SK-N-SH (cell line): Measurements from ENCODE around the gene CDKN2B-AS1. TPM values are rescaled to one million over a fixed set of nuclear protein-coding genes. Genes with fewer than 3 reads are reported as not detected.
A peak's percentile ranks its signal among the peaks of the same experiment; 100 is the strongest.

ENCODE experiments used
- CTCF ChIA-PET: fragments of 300-600, 350-600 bp; formaldehyde crosslinking; extraction: SDS; loops from one replicate; lab custom pipeline; 2021; lab: Yijun Ruan, JAX
- POLR2A ChIA-PET: fragments of 350-600 bp; sonication (Branson Sonifier 250); formaldehyde crosslinking; extraction: SDS; loops from one replicate; lab custom pipeline; 2020; ENCODE audit warnings: antibody characterized with exemption, inconsistent platforms; lab: Yijun Ruan, JAX
- DNase-seq: peaks from one replicate; pipeline ENCODE4 v3.0.0; 2012
- H2AFZ ChIP-seq: fragments of 200-600 bp; sonication (generic); 2 replicates; pipeline ENCODE4 v1.8.1; 2016; ENCODE audit warnings: antibody characterized with exemption, mild to moderate bottlenecking, low read depth
- H3F3A ChIP-seq: fragments of 200-600 bp; sonication (generic); replicated peaks from 2 replicates; pipeline ENCODE3; 2016; ENCODE audit warnings: antibody characterized with exemption, mild to moderate bottlenecking; ENCODE audit not compliant: insufficient read depth
- H3K27ac ChIP-seq, 2 experiments: fragments of 200-500 bp in 1 of 2; fragments of 200-600 bp in 1 of 2; sonication (Bioruptor generic) in 1 of 2; sonication (generic), shearing (Covaris generic) in 1 of 2; 2 replicates each; pipeline versions ENCODE4 v1.5.1 to v1.6.1; 2014 to 2016; ENCODE audit warnings: low read depth in 2 of 2, inconsistent platforms in 1 of 2, low read length in 1 of 2, mild to moderate bottlenecking in 1 of 2, mixed read lengths in 1 of 2
- H3K27me3 ChIP-seq: fragments of 200-600 bp; sonication (generic), shearing (Covaris generic); 2 replicates; pipeline ENCODE4 v1.6.1; 2016; ENCODE audit warnings: mixed run types; ENCODE audit not compliant: insufficient read depth
- H3K36me3 ChIP-seq, 2 experiments: fragments of 200-500 bp in 1 of 2; fragments of 200-600 bp in 1 of 2; sonication (Bioruptor generic) in 1 of 2; sonication (generic) in 1 of 2; replicated peaks in 1 of 2; 2 replicates each; pipeline versions ENCODE3 to v1.5.1; 2014 to 2016; ENCODE audit warnings: low read length in 1 of 2, mild to moderate bottlenecking in 1 of 2; ENCODE audit not compliant: insufficient read depth in 2 of 2, control insufficient read depth in 1 of 2
- H3K4me1 ChIP-seq, 2 experiments: fragments of 200-500 bp in 1 of 2; fragments of 200-600 bp in 1 of 2; sonication (Bioruptor generic) in 1 of 2; sonication (generic), shearing (Covaris generic) in 1 of 2; 2 replicates each; pipeline versions ENCODE4 v1.5.1 to v1.6.1; 2014 to 2016; ENCODE audit warnings: low read depth in 1 of 2, low read length in 1 of 2, mixed run types in 1 of 2; ENCODE audit not compliant: insufficient read depth in 2 of 2, control insufficient read depth in 1 of 2
- H3K4me2 ChIP-seq: fragments of 200-600 bp; sonication (generic), shearing (Covaris generic); 2 replicates; pipeline ENCODE4 v1.6.1; 2017; ENCODE audit warnings: mixed run types
- H3K4me3 ChIP-seq, 2 experiments: fragments of 200-500 bp in 1 of 2; fragments of 200-600 bp in 1 of 2; sonication (Bioruptor generic) in 1 of 2; sonication (generic), shearing (Covaris generic) in 1 of 2; 2 replicates each; pipeline versions ENCODE4 v1.5.1 to v1.8.1; 2014 to 2016; ENCODE audit warnings: low read depth in 2 of 2, inconsistent platforms in 1 of 2, low read length in 1 of 2, mild to moderate bottlenecking in 1 of 2, mixed read lengths in 1 of 2, moderate library complexity in 1 of 2
- H3K79me2 ChIP-seq: fragments of 200-600 bp; sonication (generic); 2 replicates; pipeline ENCODE4 v1.8.1; 2017; ENCODE audit warnings: mild to moderate bottlenecking; ENCODE audit not compliant: insufficient read depth
- H3K9ac ChIP-seq: fragments of 200-600 bp; sonication (generic); 2 replicates; pipeline ENCODE4 v1.6.1; 2017; ENCODE audit warnings: mixed run types
- H3K9me2 ChIP-seq: fragments of 200-600 bp; sonication (generic); 2 replicates; pipeline ENCODE4 v1.6.1; 2017; ENCODE audit warnings: mixed run types
- H3K9me3 ChIP-seq: fragments of 200-600 bp; sonication (generic); 2 replicates; pipeline ENCODE4 v1.6.1; 2017; ENCODE audit warnings: mixed run types, mild to moderate bottlenecking, moderate library complexity
- H4K20me1 ChIP-seq: fragments of 200-600 bp; sonication (generic); 2 replicates; pipeline ENCODE4 v1.6.1; 2017; ENCODE audit warnings: mild to moderate bottlenecking, mixed run types; ENCODE audit not compliant: insufficient read depth
- CHD2 ChIP-seq: fragments of 150-350 bp; IDR thresholded peaks from 2 replicates; pipeline ENCODE4 v1.6.1; 2018; ENCODE audit warnings: low read length; ENCODE audit not compliant: partially characterized antibody
- ELF1 ChIP-seq: IDR thresholded peaks from 2 replicates; pipeline ENCODE4 v1.4.0; 2012
- EP300 ChIP-seq, 2 experiments: IDR thresholded peaks; 2 replicates each; pipeline versions ENCODE4 v1.4.0 to v1.6.1; 2012; ENCODE audit warnings: borderline replicate concordance in 1 of 2, low read depth in 1 of 2, low read length in 1 of 2
- EZH2phosphoT487 ChIP-seq: fragments of 200-600 bp; sonication (generic); IDR thresholded peaks from 2 replicates; pipeline ENCODE4 v1.6.1; 2017; ENCODE audit warnings: low read depth, mixed run types, mild to moderate bottlenecking, antibody characterized with exemption, moderate library complexity, borderline replicate concordance
- FOSL2 ChIP-seq: IDR thresholded peaks from 2 replicates; pipeline ENCODE4 v1.4.0; 2012; ENCODE audit warnings: low read depth, mild to moderate bottlenecking, moderate library complexity, borderline replicate concordance
- FOXM1 ChIP-seq: IDR thresholded peaks from 2 replicates; pipeline ENCODE4 v1.4.0; 2012; ENCODE audit warnings: low read depth, mild to moderate bottlenecking
- GATA2 ChIP-seq: sonication (generic); formaldehyde crosslinking; IDR thresholded peaks from 2 replicates; pipeline ENCODE4 v1.5.0; 2020; ENCODE audit warnings: mild to moderate bottlenecking, missing genetic modification reagents
- IRF3 ChIP-seq: fragments of 150-350 bp; IDR thresholded peaks from 2 replicates; pipeline ENCODE4 v1.6.1; 2016; ENCODE audit warnings: mild to moderate bottlenecking, low read depth, low read length
- JUND ChIP-seq: IDR thresholded peaks from 2 replicates; pipeline ENCODE4 v1.4.0; 2012
- NFIC ChIP-seq: IDR thresholded peaks from 2 replicates; pipeline ENCODE4 v1.4.0; 2012; ENCODE audit warnings: borderline replicate concordance
- NRF1 ChIP-seq: IDR thresholded peaks from 2 replicates; pipeline ENCODE4 v1.6.1; 2012; ENCODE audit warnings: low read depth, mild to moderate bottlenecking, low read length
- PBX3 ChIP-seq: IDR thresholded peaks from 2 replicates; pipeline ENCODE4; 2012
- RXRA ChIP-seq: IDR thresholded peaks from 2 replicates; pipeline ENCODE4 v1.4.0; 2012; ENCODE audit warnings: low read depth, mild to moderate bottlenecking, borderline replicate concordance
- SMC3 ChIP-seq: IDR thresholded peaks from 2 replicates; pipeline ENCODE4 v1.6.1; 2012; ENCODE audit warnings: low read depth, low read length, improper control_type of control experiment
- TCF12 ChIP-seq: IDR thresholded peaks from 2 replicates; pipeline ENCODE4 v1.4.0; 2012
- TEAD4 ChIP-seq: IDR thresholded peaks from 2 replicates; pipeline ENCODE4 v1.4.0; 2012; ENCODE audit warnings: mild to moderate bottlenecking, borderline replicate concordance; ENCODE audit not compliant: insufficient read depth
- YY1 ChIP-seq: IDR thresholded peaks from 2 replicates; pipeline ENCODE4 v1.4.0; 2012; ENCODE audit warnings: low read depth, mild to moderate bottlenecking
- ZBTB33 ChIP-seq: IDR thresholded peaks from 2 replicates; pipeline ENCODE4 v1.4.0; 2012; ENCODE audit warnings: low read depth, borderline replicate concordance
- WGBS: methylation state at CpG from one replicate; pipeline ENCODE4 v1.1.6; 2017; ENCODE audit warnings: low lambda C conversion rate; 5-methylcytosine and 5-hydroxymethylcytosine counted together
- polyA plus RNA-seq, 3 experiments: library from polyadenylated mRNA; depleted of rRNA; stranded (reverse); fragments of >200 nt; gene quantifications; 2 replicates each; pipeline ENCODE4 v1.2.3, GENCODE V29; 2012

Gene CDKN2B-AS1
- polyA plus RNA-seq, 1 of the 3 experiments (the other 2 are of a cell fraction) = 0.25 TPM

GRCh38 chr9:22088717-22089061 lies 94.1 kb downstream of the CDKN2B-AS1 start:
- no peak for TF ChIP-seq GATA2 (CRISPR knock-in tag)
- no peak for TF ChIP-seq RXRA
- no peak for TF ChIP-seq YY1
- no peak for TF ChIP-seq ELF1
- TF ChIP-seq EZH2phosphoT487 = no peak
- TF ChIP-seq CHD2 = no peak
- no peak for TF ChIP-seq EP300 (IDR thresholded peaks at IDR 0.05; ENCODE audit: borderline replicate concordance in 1 of 2, low read depth in 1 of 2, low read length in 1 of 2)
- TF ChIP-seq SMC3 = no peak
- Histone ChIP-seq H3K4me3 (no peak overlapping the region), H4K20me1 (no peaks in the 10 kb centered on the region), H3K9ac (no peak overlapping the region), H3F3A (peaks cover 8% of the 10 kb centered on the region), H2AFZ (no peak overlapping the region), H3K27me3 (no peaks in the 10 kb centered on the region), H3K9me3 (no peaks in the 10 kb centered on the region), H3K4me1 (peaks cover 0 to 4% of the 10 kb centered on the region in 2 experiments; a peak in 1 of 4 replicates), H3K4me2 (no peak overlapping the region), H3K9me2 (no peaks in the 10 kb centered on the region), H3K36me3 (no peaks in the 10 kb centered on the region), H3K79me2 (no peaks in the 10 kb centered on the region), H3K27ac (no peak overlapping the region)
- no peak for DNase-seq
- 4% methylated on average over 1 of the region's 1 CpG for WGBS
- CTCF ChIA-PET = interaction anchor here (0.7 kb wide), 1 partner anchor 23 kb away, joined by 3 read pairs; no protein-coding TSS in a partner anchor
- POLR2A ChIA-PET = no interaction called here

- no peak overlapping the region for H3K4me3 ChIP-seq
- no peaks in the 10 kb centered on the region for H3K9me3 ChIP-seq
- no peaks in the 10 kb centered on the region; the same call in 1 of the 2 replicates for H3K9me2 ChIP-seq
- WGBS = 24% methylated on average over 1 of the region's 1 CpG
- no peak overlapping the region for H3K9ac ChIP-seq
- H4K20me1 ChIP-seq = no peaks in the 10 kb centered on the region
- H3F3A ChIP-seq = no peaks in the 10 kb centered on the region
- H3K4me1 ChIP-seq = peaks cover 0 to 4% of the 10 kb centered on the region in 2 experiments; a peak in 1 of 4 replicates
- no peak for DNase-seq
- no peak overlapping the region for H3K4me2 ChIP-seq
- TF ChIP-seq FOXM1 = 0 out of 2 replicates have a peak, but pooled peaks have one; percentile 19
- TF ChIP-seq IRF3 = no peak
- TF ChIP-seq TEAD4 = peak; percentile 53; the same call in 1 of the 2 replicates
- peak; percentile 58 for TF ChIP-seq TCF12
- TF ChIP-seq RXRA = peak; percentile 61; the same call in 1 of the 2 replicates
- no peak for TF ChIP-seq GATA2 (CRISPR knock-in tag)
- peak; percentile 54; the same call in 1 of the 2 replicates for TF ChIP-seq FOSL2
- peak in 1 of 2 experiments; percentile 64; a peak in 2 of 4 replicates for TF ChIP-seq EP300 (IDR thresholded peaks at IDR 0.05; ENCODE audit: borderline replicate concordance in 1 of 2, low read depth in 1 of 2, low read length in 1 of 2)
- TF ChIP-seq PBX3 = peak; percentile 85
- peak; percentile 72 for TF ChIP-seq JUND
- peak; percentile 17; the same call in 1 of the 2 replicates for TF ChIP-seq NFIC
- no peak for TF ChIP-seq ZBTB33
- no peak for TF ChIP-seq NRF1
- H3K79me2 ChIP-seq = no peaks in the 10 kb centered on the region
- no peaks in the 10 kb centered on the region for H3K36me3 ChIP-seq
- POLR2A ChIA-PET = no interaction called here
- H3K27me3 ChIP-seq = no peaks in the 10 kb centered on the region
- peak overlapping the region in 1 of 2 experiments; percentile 51; a peak in 2 of 4 replicates for H3K27ac ChIP-seq
- H2AFZ ChIP-seq = no peak overlapping the region
- CTCF ChIA-PET = no interaction called here
Observed at GRCh38 chr9:22097707-22098106, 103.1 kb downstream of the CDKN2B-AS1 start.
